EL (cell line): ENCODE data around the gene PFKFB1.

ENCODE experiments used
- DNase-seq: peaks from one replicate; pipeline ENCODE4 v3.0.0-alpha.2; 2016

PFKFB1 gene

GRCh38 chrX:54994099-54994498, at the start of gene PFKFB1:
Gene PFKFB1 (minus strand): TSS chrX:54994188. CDS start chrX:54994007, 181 bp downstream.
- no peak for DNase-seq

DNA sequence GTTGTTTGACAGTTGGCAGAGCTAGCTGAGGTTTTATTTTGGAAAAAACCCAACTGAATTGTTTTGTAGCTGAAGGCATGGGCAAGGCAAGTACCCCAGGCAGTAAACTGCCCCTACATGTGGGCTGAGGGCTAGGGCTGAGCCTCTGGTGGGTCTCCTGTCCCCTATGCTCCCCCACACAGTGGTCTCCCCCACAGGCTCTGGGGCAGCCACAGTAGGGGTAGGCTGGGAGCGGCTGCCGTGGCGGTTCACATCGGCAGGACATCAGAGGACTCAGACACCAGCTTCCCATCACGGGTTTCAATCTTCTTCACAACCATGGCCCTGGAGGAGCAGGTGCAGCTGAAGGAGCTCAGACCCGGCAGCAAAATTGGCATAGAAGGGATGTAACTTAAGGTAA, 47.5 kb upstream of the PFKFB1 start:
- no peak for DNase-seq

GRCh38 chrX:55039471-55039870, 45.5 kb upstream of the PFKFB1 start:
- peak; percentile 8 for DNase-seq

DNA sequence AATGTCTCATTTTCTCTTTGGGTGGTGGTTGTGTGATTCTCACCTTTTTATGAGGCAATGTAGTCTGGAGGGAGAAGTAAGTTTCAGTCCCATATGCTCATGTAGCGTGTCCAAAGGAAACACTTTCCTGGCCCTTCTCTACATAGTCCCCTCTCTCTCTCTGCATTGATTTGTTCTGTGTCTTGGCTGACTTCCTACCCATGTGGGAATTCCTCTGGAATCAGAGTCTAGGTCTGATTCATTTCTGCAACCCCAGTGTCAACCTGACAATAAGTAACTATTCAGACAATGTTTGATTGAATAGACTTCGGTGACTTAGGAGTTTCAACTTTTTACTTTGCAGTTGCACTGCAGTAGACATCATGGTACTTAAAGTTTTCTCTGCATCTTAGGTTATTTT, 39.4 kb upstream of the PFKFB1 start:
- no peak for DNase-seq

GRCh38 chrX:55030271-55031205, 36.5 kb upstream of the PFKFB1 start, which contains the start of gene ALAS2:
Gene ALAS2 (minus strand): TSS chrX:55030977. CDS start chrX:55026000, 4,977 bp downstream.
- DNase-seq, result no peak

- no peak for DNase-seq
Measured at GRCh38 chrX:55029291-55029690, 35.3 kb upstream of the PFKFB1 start.

DNA sequence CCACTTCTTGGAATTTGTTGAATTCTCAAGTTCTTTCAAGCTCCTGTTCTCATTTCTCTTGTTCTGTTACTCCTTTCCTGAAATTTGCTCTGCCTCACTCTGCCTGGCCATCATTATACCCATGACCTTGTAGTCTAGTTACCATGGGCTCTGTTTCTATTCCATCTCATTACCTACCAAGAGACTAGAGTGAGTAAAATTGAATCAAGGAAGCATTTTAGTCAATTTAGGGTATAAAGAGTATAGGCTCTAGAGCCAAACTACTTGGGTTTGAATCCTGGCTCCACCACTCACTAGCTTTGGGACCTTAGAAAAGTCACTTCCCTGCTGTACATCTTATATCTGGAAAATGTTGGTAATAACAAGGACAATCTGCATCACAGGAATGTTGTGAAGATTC, 34.6 kb upstream of the PFKFB1 start:
- DNase-seq, result no peak

- no peak for DNase-seq
Measured at GRCh38 chrX:55028040-55028439, 34.1 kb upstream of the PFKFB1 start.

DNA sequence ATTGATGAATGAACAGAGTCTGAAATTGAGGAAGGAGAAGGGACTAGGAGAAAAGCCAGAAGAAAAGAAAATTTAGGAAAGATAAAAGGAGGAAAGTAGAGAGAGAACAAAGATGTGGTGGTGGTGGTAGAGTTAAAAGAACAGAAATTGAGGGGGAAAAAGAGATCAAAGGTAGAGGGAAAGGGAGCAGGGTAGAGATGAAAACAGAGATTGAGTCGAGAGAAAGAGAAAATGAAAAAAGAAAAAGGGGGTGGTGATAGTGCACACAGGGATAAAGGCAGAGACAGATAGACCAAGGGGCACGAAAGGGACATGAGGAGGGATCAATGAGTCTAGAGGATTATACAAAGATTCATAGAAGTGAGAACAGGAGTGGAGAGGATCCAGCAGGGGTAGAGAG, 32.9 kb upstream of the PFKFB1 start:
- no peak for DNase-seq

- no peak for DNase-seq
Measured at GRCh38 chrX:55026143-55026542, 32.2 kb upstream of the PFKFB1 start.

- no peak for DNase-seq
Measured at GRCh38 chrX:55014897-55015299, 20.9 kb upstream of the PFKFB1 start.

- no peak for DNase-seq
Measured at GRCh38 chrX:55011294-55011693, 17.3 kb upstream of the PFKFB1 start.

DNA sequence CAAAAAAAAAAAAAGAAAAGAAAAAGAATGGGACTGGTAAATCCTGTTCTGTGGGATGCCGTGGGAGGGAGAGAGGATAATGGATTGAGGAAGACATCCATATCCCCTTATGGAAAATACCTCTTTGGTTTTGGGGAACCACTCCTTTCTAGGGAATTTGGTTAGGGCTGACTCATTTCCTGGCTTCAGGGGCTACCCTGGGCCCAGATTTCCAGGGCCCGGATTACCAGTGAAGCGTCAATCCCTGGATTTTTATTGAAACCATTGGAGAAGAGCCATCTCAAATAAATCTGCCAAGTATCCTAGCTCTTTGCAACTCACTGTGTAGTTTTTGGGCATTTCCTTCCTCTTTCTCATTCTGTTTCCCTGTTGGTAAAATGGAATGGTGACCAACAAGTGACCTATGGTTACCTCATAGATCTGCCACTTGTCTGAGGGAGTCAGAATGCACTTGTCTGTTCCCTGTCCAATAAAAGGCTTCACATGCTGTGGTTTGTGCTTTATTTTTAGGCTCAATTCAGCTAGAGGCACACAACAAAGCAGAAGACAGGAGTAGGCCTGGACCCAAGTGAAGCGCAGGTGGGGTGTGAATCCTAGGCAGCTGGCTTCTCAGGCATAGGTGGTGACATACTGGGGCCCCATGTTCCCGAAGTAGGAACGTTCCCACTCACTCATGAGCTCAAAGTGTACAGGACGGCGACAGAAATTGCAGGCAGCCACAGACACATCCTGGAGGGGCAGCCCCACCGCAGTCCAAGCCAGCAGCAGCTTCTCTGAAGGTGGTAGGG, 14.8 kb upstream of the PFKFB1 start:
- peak; percentile 67 for DNase-seq

DNA sequence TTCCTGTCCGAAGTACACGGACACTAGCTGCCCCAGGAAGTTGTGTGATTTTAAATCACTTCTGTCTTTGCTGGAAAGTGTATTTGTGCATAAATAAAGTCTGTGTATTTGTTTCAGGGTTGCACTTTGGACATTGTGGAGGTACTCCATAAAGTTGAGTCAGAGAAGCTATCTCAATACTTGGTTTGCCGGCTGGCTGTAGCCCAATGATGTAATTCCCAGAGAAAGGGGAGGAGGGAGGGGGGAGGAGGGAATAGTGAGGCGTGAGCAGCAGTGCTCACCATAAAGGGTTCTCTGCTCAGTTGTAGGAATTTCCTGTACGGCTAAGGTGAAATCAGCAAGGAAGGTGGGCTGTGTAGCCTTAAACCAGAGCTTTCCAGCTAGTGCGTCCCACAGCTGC, 13.7 kb upstream of the PFKFB1 start:
- peak; percentile 62 for DNase-seq

DNA sequence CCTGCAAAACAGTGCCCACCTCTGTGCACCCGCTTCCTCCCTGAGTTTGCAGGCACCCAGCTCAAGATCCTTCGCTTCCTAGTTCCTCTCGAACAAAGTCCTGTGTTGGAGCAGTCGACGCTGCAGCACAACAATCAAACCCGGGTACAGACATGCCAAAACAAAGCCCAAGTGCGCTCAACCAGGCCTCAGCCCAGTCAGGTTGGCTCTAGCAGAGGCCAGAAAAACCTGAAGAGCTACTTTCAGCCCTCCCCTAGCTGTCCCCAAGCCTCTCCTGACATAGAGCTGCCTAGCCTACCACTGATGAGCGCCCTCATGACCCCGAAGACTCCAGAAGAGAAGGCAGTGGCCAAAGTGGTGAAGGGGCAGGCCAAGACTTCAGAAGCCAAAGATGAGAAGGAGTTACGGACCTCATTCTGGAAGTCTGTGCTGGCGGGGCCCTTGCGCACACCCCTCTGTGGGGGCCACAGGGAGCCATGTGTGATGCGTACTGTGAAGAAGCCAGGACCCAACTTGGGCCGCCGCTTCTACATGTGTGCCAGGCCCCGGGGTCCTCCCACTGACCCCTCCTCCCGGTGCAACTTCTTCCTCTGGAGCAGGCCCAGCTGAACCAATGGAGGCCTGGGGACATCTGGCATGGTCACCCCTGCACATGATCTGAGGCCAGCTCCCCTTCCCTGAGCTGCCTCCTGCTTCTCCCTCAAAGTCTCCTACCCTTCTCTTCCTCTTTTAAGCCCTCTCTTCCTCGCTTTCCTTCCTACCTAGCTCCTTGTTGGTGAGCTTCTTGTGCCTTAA, 13.0 kb upstream of the PFKFB1 start:
- DNase-seq, result no peak

DNA sequence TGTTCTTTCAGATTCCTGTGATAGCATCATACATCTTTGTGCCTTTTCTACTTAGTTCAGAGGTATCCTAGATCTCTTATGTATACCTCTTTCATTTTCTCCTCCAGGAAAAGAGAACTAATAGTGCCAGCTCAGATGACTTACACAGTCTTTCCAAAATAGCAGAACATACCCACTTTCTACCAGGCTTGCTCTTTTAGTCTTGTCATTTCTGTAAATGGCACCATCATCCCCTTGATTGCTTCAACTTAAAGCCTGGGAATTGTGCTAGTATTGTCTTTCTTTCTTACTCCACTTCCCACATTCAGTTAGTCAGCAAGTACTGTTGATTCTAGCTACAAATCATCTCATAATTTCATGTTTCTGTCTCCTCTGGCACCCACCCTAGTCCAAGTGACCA, 11.3 kb upstream of the PFKFB1 start:
- no peak for DNase-seq

GRCh38 chrX:55004231-55004630, 10.2 kb upstream of the PFKFB1 start:
- no peak for DNase-seq

- peak; percentile 88 for DNase-seq
Measured at GRCh38 chrX:54999717-55000598, 6.0 kb upstream of the PFKFB1 start, which contains the start of gene APEX2. Gene APEX2 (plus strand): TSS chrX:55000363. CDS start chrX:55000423, 60 bp downstream.

- no peak for DNase-seq
Measured at GRCh38 chrX:54995621-54996020, 1.6 kb upstream of the PFKFB1 start.

DNA sequence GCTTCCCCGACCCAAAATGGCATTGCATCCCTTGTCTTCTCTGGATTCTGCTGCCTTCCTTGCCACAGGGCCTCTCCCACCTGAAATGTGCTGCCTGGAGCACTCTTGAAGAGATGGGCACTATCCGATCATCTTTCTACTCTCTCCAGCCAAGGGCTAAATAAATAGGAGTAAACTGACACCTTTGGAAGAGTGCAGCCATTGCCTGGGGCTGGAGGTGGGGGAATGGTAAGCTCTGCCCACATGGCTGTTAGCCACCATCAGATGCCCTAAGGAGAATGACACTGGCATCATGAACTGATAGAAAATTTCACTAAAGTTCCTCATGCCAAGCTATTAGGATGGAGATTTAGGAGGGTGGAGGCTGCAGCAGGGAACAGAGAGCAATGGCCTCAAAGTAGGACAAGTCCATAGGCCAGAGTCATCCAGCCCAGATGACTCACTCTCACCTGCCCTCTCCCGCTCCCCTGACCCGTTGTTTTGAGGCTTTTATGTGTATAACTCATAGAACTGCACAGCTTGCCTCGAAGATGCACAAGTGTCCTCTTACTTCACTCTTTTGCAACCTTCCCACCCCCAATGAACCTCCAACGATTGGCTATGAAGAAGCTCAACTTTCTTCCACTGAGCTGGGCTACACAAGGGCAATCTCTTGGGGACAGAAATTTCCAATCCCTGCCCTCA, 822 bp upstream of the PFKFB1 start:
- no peak for DNase-seq
